H1 (cell line): ENCODE measurements around the gene MYO5A.

ENCODE experiments used
- CEBPB ChIP-seq: IDR thresholded peaks from 2 replicates; pipeline ENCODE4 v1.6.1; 2012; ENCODE audit warnings: low read depth, low read length
- GTF2F1 ChIP-seq: IDR thresholded peaks from 2 replicates; pipeline ENCODE4 v1.6.1; 2012; ENCODE audit warnings: low read depth, low read length, improper control_type of control experiment, borderline replicate concordance
- JUND ChIP-seq: IDR thresholded peaks from 2 replicates; pipeline ENCODE4 v1.6.1; 2011; ENCODE audit warnings: mild to moderate bottlenecking, improper control_type of control experiment, low read length
- KDM1A ChIP-seq: fragments of 200-600, 300-600 bp; sonication (generic); IDR thresholded peaks from 2 replicates; pipeline ENCODE4 v1.7.1; 2016; ENCODE audit warnings: mild to moderate bottlenecking, low read length, borderline replicate concordance
- PHF8 ChIP-seq: fragments of 200-600 bp; sonication (generic); conservative IDR thresholded peaks from 2 replicates; pipeline ENCODE4 v1.7.1; 2012; ENCODE audit warnings: low read depth, mild to moderate bottlenecking, inconsistent platforms, low read length, moderate library complexity
- POLR2A ChIP-seq, 2 experiments: IDR thresholded peaks; 1 replicate in 1 of 2; 2 replicates in 1 of 2; pipeline ENCODE4 v1.6.1; 2011; ENCODE audit warnings: low read depth in 2 of 2, low read length in 2 of 2, mild to moderate bottlenecking in 2 of 2; ENCODE audit errors: control extremely low read depth in 1 of 2
- POLR2AphosphoS5 ChIP-seq: IDR thresholded peaks from 2 replicates; pipeline ENCODE4 v1.6.1; 2011; ENCODE audit warnings: low read depth, low read length
- RAD21 ChIP-seq, 2 experiments: IDR thresholded peaks in 1 of 2; conservative IDR thresholded peaks in 1 of 2; 2 replicates each; pipeline ENCODE4 v1.6.1; 2011; ENCODE audit warnings: low read depth in 2 of 2, low read length in 2 of 2, improper control_type of control experiment in 1 of 2, inconsistent platforms in 1 of 2, mild to moderate bottlenecking in 1 of 2, moderate library complexity in 1 of 2
- SAP30 ChIP-seq: fragments of 300-600 bp; sonication (generic); IDR thresholded peaks from 2 replicates; pipeline ENCODE4 v1.7.1; 2012; ENCODE audit warnings: low read length, moderate library complexity, mild to moderate bottlenecking, inconsistent platforms; ENCODE audit not compliant: insufficient read depth, insufficient replicate concordance
- SIX5 ChIP-seq: IDR thresholded peaks from 2 replicates; pipeline ENCODE4 v1.6.1; 2011; ENCODE audit warnings: mild to moderate bottlenecking, low read depth, low read length
- TF ChIP-seq, protein P1 (sequence below): IDR thresholded peaks from 2 replicates; pipeline ENCODE4 v1.6.1; 2012; ENCODE audit warnings: inconsistent platforms
- TF ChIP-seq, protein P2 (sequence below), 3 experiments: IDR thresholded peaks; 1 replicate in 2 of 3; 2 replicates in 1 of 3; pipeline versions ENCODE4 v1.5.1 to v1.6.1; 2011; ENCODE audit warnings: low read length in 3 of 3, mild to moderate bottlenecking in 3 of 3, inconsistent platforms in 2 of 3, low read depth in 1 of 3, moderate library complexity in 1 of 3; ENCODE audit not compliant: insufficient read depth in 1 of 3; ENCODE audit errors: control extremely low read depth in 1 of 3
- TF ChIP-seq, protein P3 (sequence below): IDR thresholded peaks from 2 replicates; pipeline ENCODE4 v1.6.1; 2012; ENCODE audit warnings: low read length, inconsistent platforms
- TF ChIP-seq, protein P4 (sequence below): IDR thresholded peaks from 2 replicates; pipeline ENCODE4 v1.6.1; 2011; ENCODE audit warnings: low read depth, mild to moderate bottlenecking, low read length; ENCODE audit not compliant: insufficient read depth

DNA sequence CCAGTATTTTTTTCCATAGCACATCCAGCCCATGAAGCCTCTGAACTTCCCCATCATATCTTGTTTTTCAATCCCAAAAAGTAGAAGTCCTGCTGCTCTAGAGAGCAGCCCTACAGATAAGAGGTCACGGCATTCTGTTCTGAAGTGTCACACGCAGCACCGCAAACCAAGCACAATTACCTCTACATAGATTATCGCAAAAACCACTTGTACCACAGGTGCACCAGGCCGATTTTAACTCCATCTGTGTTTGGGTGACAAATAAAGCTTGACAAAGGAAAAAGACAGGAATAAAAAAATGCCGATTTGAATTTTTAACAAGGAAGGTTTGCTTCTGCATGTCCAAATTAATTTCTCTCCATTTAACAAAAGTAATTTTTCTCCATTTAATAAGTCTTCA, 113.7 kb downstream of the MYO5A start:
- TF ChIP-seq, protein P1, sequence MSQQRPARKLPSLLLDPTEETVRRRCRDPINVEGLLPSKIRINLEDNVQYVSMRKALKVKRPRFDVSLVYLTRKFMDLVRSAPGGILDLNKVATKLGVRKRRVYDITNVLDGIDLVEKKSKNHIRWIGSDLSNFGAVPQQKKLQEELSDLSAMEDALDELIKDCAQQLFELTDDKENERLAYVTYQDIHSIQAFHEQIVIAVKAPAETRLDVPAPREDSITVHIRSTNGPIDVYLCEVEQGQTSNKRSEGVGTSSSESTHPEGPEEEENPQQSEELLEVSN, result no peak
- TF ChIP-seq POLR2AphosphoS5 (no peak), SIX5 (no peak), POLR2A (IDR thresholded peaks at IDR 0.05; ENCODE audit: control extremely low read depth in 1 of 2, low read depth in 2 of 2, low read length in 2 of 2) (no peak), RAD21 (IDR thresholded peaks at IDR 0.05 in 1 of 2, conservative IDR thresholded peaks at IDR 0.05 in 1 of 2; ENCODE audit: low read depth in 2 of 2, low read length in 2 of 2) (no peak), PHF8 (no peak), SAP30 (no peak), JUND (no peak), CEBPB (no peak), GTF2F1 (no peak), KDM1A (no peak)
- TF ChIP-seq, protein P2, sequence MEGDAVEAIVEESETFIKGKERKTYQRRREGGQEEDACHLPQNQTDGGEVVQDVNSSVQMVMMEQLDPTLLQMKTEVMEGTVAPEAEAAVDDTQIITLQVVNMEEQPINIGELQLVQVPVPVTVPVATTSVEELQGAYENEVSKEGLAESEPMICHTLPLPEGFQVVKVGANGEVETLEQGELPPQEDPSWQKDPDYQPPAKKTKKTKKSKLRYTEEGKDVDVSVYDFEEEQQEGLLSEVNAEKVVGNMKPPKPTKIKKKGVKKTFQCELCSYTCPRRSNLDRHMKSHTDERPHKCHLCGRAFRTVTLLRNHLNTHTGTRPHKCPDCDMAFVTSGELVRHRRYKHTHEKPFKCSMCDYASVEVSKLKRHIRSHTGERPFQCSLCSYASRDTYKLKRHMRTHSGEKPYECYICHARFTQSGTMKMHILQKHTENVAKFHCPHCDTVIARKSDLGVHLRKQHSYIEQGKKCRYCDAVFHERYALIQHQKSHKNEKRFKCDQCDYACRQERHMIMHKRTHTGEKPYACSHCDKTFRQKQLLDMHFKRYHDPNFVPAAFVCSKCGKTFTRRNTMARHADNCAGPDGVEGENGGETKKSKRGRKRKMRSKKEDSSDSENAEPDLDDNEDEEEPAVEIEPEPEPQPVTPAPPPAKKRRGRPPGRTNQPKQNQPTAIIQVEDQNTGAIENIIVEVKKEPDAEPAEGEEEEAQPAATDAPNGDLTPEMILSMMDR (IDR thresholded peaks at IDR 0.05; ENCODE audit: control extremely low read depth in 1 of 3, insufficient read depth in 1 of 3, low read depth in 1 of 3, low read length in 3 of 3), result no peak
- TF ChIP-seq, protein P3, sequence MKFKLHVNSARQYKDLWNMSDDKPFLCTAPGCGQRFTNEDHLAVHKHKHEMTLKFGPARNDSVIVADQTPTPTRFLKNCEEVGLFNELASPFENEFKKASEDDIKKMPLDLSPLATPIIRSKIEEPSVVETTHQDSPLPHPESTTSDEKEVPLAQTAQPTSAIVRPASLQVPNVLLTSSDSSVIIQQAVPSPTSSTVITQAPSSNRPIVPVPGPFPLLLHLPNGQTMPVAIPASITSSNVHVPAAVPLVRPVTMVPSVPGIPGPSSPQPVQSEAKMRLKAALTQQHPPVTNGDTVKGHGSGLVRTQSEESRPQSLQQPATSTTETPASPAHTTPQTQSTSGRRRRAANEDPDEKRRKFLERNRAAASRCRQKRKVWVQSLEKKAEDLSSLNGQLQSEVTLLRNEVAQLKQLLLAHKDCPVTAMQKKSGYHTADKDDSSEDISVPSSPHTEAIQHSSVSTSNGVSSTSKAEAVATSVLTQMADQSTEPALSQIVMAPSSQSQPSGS, result no peak
- TF ChIP-seq, protein P4, sequence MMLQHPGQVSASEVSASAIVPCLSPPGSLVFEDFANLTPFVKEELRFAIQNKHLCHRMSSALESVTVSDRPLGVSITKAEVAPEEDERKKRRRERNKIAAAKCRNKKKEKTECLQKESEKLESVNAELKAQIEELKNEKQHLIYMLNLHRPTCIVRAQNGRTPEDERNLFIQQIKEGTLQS, result no peak
